Transverse colon (tissue), 4 donors: ENCODE measurements around the gene HSPA12A. TPM values are rescaled to one million over a fixed set of nuclear protein-coding genes. Genes with fewer than 3 reads are reported as not detected.

Experiments used
- DNase-seq: peaks from one replicate; pipeline ENCODE4 v3.0.0-alpha.2; 2019
- H3K27ac ChIP-seq, 4 donors: fragments of 200-600 bp; sonication (generic); 2 replicates each; pipeline ENCODE4 v1.5.1; 2016 to 2018; ENCODE audit warnings: inconsistent platforms in 4 of 4
- H3K27me3 ChIP-seq: fragments of 200-600 bp; sonication (generic); 2 replicates; pipeline ENCODE4 v1.5.1; 2017; ENCODE audit warnings: inconsistent platforms
- H3K36me3 ChIP-seq, 4 donors: fragments of 200-600 bp; sonication (generic); 2 replicates each; pipeline ENCODE4 v1.5.1; 2017 to 2019; ENCODE audit warnings: inconsistent platforms in 4 of 4
- H3K4me1 ChIP-seq, 4 donors: fragments of 200-600 bp; sonication (generic); 2 replicates each; pipeline ENCODE4 v1.5.1; 2017 to 2020; ENCODE audit warnings: inconsistent platforms in 4 of 4
- H3K4me3 ChIP-seq, 4 donors: fragments of 200-600 bp; sonication (generic); 1 replicate in 1 of 4; 2 replicates in 3 of 4; pipeline versions ENCODE4 v1.5.1 to v1.6.1; 2017 to 2019; ENCODE audit warnings: inconsistent platforms in 4 of 4
- H3K9me3 ChIP-seq, 2 donors: fragments of 200-600 bp; sonication (generic); 2 replicates each; pipeline ENCODE4 v1.5.1; 2017 to 2019; ENCODE audit warnings: inconsistent platforms in 2 of 2
- CTCF ChIP-seq, 5 experiments: fragments of 200-600 bp in 3 of 5; fragments of 450-650 bp in 2 of 5; sonication (generic) in 3 of 5; IDR thresholded peaks; 1 replicate in 2 of 5; 2 replicates in 3 of 5; pipeline ENCODE4 v1.5.1; 2016 to 2017; ENCODE audit warnings: antibody characterized with exemption in 5 of 5, inconsistent platforms in 3 of 5, mild to moderate bottlenecking in 2 of 5, moderate library complexity in 1 of 5
- EP300 ChIP-seq: sonication (generic); formaldehyde crosslinking; IDR thresholded peaks from one replicate; pipeline ENCODE4 v1.6.1; 2017; ENCODE audit warnings: antibody characterized with exemption, low read depth
- POLR2A ChIP-seq: fragments of 450-650 bp; IDR thresholded peaks from one replicate; pipeline ENCODE4 v1.6.1; 2016; ENCODE audit warnings: antibody characterized with exemption, mild to moderate bottlenecking, moderate library complexity
- POLR2AphosphoS5 ChIP-seq, 3 donors: sonication (generic); formaldehyde crosslinking; IDR thresholded peaks; one replicate each; pipeline ENCODE4 v1.6.1; 2016; ENCODE audit warnings: antibody characterized with exemption in 3 of 3
- WGBS, 2 donors: methylation state at CpG; one replicate each; pipeline ENCODE4 v1.1.5; 2018; ENCODE audit warnings: low coverage in 1 of 2; 5-methylcytosine and 5-hydroxymethylcytosine counted together
- in situ Hi-C, 4 donors: fragments of 200-750 bp; cut with MboI; loops; one replicate each; pipeline versions ENCODE4 v1.15.0 to v1.15.1; 2017; ENCODE audit warnings: low sequenced_read_pairs in 3 of 4, low pct_ligation_motif_present in 1 of 4, low pct_unique_long_range_greater_than_20kb in 1 of 4
- intact Hi-C: fragments of 100-400 bp; cut with DNase I; formaldehyde crosslinking; loops from one replicate; pipeline ENCODE4 v1.15.1; 2023; ENCODE audit warnings: low total_unique reads
- total RNA-seq, 4 donors: library from RNA; depleted of rRNA; stranded (reverse); fragments of >200 nt; gene quantifications; one replicate each; pipeline ENCODE4 v1.1.0, GENCODE V29; 2016

The HSPA12A gene
- total RNA-seq, 4 donors from 2014 or later: 6.4 to 52.3 (median 9.5) TPM

- Histone ChIP-seq H3K36me3 (no peaks in the 10 kb centered on the region), H3K4me1 (no peaks in the 10 kb centered on the region), H3K4me3 (no peak overlapping the region), H3K27me3 (no peaks in the 10 kb centered on the region), H3K9me3 (no peaks in the 10 kb centered on the region), H3K27ac (no peak overlapping the region)
- in situ Hi-C loops (no loop called here), intact Hi-C loops (no loop called here)
- DNase-seq: no peak
- TF ChIP-seq CTCF (IDR thresholded peaks at IDR 0.05) (no peak), POLR2A (no peak), POLR2AphosphoS5 (IDR thresholded peaks at IDR 0.05) (no peak), EP300 (no peak)
- WGBS, 2 donors: 50 to 65% methylated on average over 2 to 5 of the region's 5 CpGs
These were observed 13.8 kb downstream of the HSPA12A start for GRCh38 chr10:116728526-116729096.

- Histone ChIP-seq H3K27ac (no peak overlapping the region), H3K9me3 (no peaks in the 10 kb centered on the region), H3K36me3 (no peaks in the 10 kb centered on the region), H3K27me3 (no peaks in the 10 kb centered on the region), H3K4me1 (peaks cover 0 to 18% (median 10%) of the 10 kb centered on the region in 4 donors), H3K4me3 (no peak overlapping the region)
- TF ChIP-seq EP300 (no peak), POLR2A (no peak), CTCF (IDR thresholded peaks at IDR 0.05) (no peak)
- in situ Hi-C loops: no loop called here
- WGBS, 2 donors: 80% methylated on average over 15 of the region's 15 CpGs; no CpG with 5 or more reads in 1 of the 2 donors
- no peak for DNase-seq
- intact Hi-C loops: no loop called here
These were observed 18.7 kb downstream of the HSPA12A start for GRCh38 chr10:116723428-116724281.

GRCh38 chr10:116722736-116723427 lies 19.5 kb downstream of the HSPA12A start:
- Histone ChIP-seq H3K4me1 (peaks cover 0 to 18% (median 10%) of the 10 kb centered on the region in 4 donors), H3K27ac (no peak overlapping the region), H3K27me3 (no peaks in the 10 kb centered on the region), H3K4me3 (no peak overlapping the region), H3K9me3 (no peaks in the 10 kb centered on the region), H3K36me3 (no peaks in the 10 kb centered on the region)
- in situ Hi-C loops: no loop called here
- no peak for DNase-seq
- intact Hi-C loops: no loop called here
- no peak for TF ChIP-seq EP300
- TF ChIP-seq POLR2A: no peak
- no peak for TF ChIP-seq CTCF (IDR thresholded peaks at IDR 0.05)
- TF ChIP-seq POLR2AphosphoS5 (IDR thresholded peaks at IDR 0.05): no peak
- 83 to 100% methylated on average over 2 to 6 of the region's 6 CpGs for WGBS, 2 donors
